Measurements from ENCODE around the gene CYBC1.

Gene CYBC1

GRCh38 chr17:82490512-82491195 is 40.1 kb upstream of the CYBC1 start:
- no peak for TF ChIP-seq FOXP2 (optimal IDR thresholded peaks at IDR 0.05; ENCODE audit: borderline replicate concordance, extremely low read depth, extremely low read length, insufficient read depth)
- TF ChIP-seq POLR2AphosphoS5 (IDR thresholded peaks at IDR 0.05; ENCODE audit: low read depth, low read length), result no peak
- no peak for TF ChIP-seq REST (IDR thresholded peaks at IDR 0.05; ENCODE audit: insufficient read depth in 1 of 2, low read depth in 2 of 2, low read length in 2 of 2)
- TF ChIP-seq TAF1 (IDR thresholded peaks at IDR 0.05; ENCODE audit: borderline replicate concordance, insufficient read depth, low read length), result no peak
- no peak for TF ChIP-seq SIN3A (IDR thresholded peaks at IDR 0.05; ENCODE audit: borderline replicate concordance, insufficient read depth, low read length)

GRCh38 chr17:82489851-82490511 is 39.4 kb upstream of the CYBC1 start:
- TF ChIP-seq FOXP2 (optimal IDR thresholded peaks at IDR 0.05; ENCODE audit: borderline replicate concordance, extremely low read depth, extremely low read length, insufficient read depth) (no peak), POLR2AphosphoS5 (IDR thresholded peaks at IDR 0.05; ENCODE audit: low read depth, low read length) (no peak), SIN3A (IDR thresholded peaks at IDR 0.05; ENCODE audit: borderline replicate concordance, insufficient read depth, low read length) (no peak), REST (IDR thresholded peaks at IDR 0.05; ENCODE audit: insufficient read depth in 1 of 2, low read depth in 2 of 2, low read length in 2 of 2) (no peak), TAF1 (IDR thresholded peaks at IDR 0.05; ENCODE audit: borderline replicate concordance, insufficient read depth, low read length) (no peak)

GRCh38 chr17:82489117-82489516 is 38.6 kb upstream of the CYBC1 start:
- TF ChIP-seq TAF1 (IDR thresholded peaks at IDR 0.05; ENCODE audit: borderline replicate concordance, insufficient read depth, low read length) (no peak), FOXP2 (optimal IDR thresholded peaks at IDR 0.05; ENCODE audit: borderline replicate concordance, extremely low read depth, extremely low read length, insufficient read depth) (no peak), POLR2AphosphoS5 (IDR thresholded peaks at IDR 0.05; ENCODE audit: low read depth, low read length) (no peak), SIN3A (IDR thresholded peaks at IDR 0.05; ENCODE audit: borderline replicate concordance, insufficient read depth, low read length) (no peak), REST (IDR thresholded peaks at IDR 0.05; ENCODE audit: insufficient read depth in 1 of 2, low read depth in 2 of 2, low read length in 2 of 2) (no peak)

GRCh38 chr17:82487910-82488309 is 37.4 kb upstream of the CYBC1 start:
- no peak for TF ChIP-seq TAF1 (IDR thresholded peaks at IDR 0.05; ENCODE audit: borderline replicate concordance, insufficient read depth, low read length)
- TF ChIP-seq POLR2AphosphoS5 (IDR thresholded peaks at IDR 0.05; ENCODE audit: low read depth, low read length), result no peak
- no peak for TF ChIP-seq SIN3A (IDR thresholded peaks at IDR 0.05; ENCODE audit: borderline replicate concordance, insufficient read depth, low read length)
- TF ChIP-seq REST (IDR thresholded peaks at IDR 0.05; ENCODE audit: insufficient read depth in 1 of 2, low read depth in 2 of 2, low read length in 2 of 2), result no peak

All from PFSK-1 (cell line).